HFFc6 (cell line): ENCODE measurements around the gene CCDC158. TPM values are rescaled to one million over a fixed set of nuclear protein-coding genes. Genes with fewer than 3 reads are reported as not detected.
"Not testable (repeated sequence)": the region's sequence is repeated elsewhere in the genome, so short reads cannot be mapped to it uniquely, and the experiment has no call there.

Experiments
- DNase-seq: peaks from one replicate; pipeline ENCODE4 v3.0.0-alpha.2; 2018
- H3K27ac Mint-ChIP-seq: 2 replicates; pipeline ENCODE4 v1.8.0; 2020; ENCODE audit warnings: mild to moderate bottlenecking, mixed read lengths
- H3K27me3 Mint-ChIP-seq: 2 replicates; pipeline ENCODE4 v1.8.0; 2021; ENCODE audit warnings: mild to moderate bottlenecking, moderate library complexity, mixed read lengths; ENCODE audit not compliant: insufficient read depth
- H3K36me3 Mint-ChIP-seq: 2 replicates; pipeline ENCODE4 v1.8.0; 2021; ENCODE audit warnings: low read depth, mixed read lengths
- H3K4me1 Mint-ChIP-seq: 2 replicates; pipeline ENCODE4 v1.8.0; 2020; ENCODE audit warnings: low read depth, mixed read lengths
- H3K4me3 Mint-ChIP-seq: 2 replicates; pipeline ENCODE4 v1.8.0; 2020; ENCODE audit warnings: mild to moderate bottlenecking, moderate library complexity, mixed read lengths
- H3K9me3 Mint-ChIP-seq: 2 replicates; pipeline ENCODE4 v1.8.0; 2020; ENCODE audit warnings: mild to moderate bottlenecking, mixed read lengths
- total RNA-seq, 6 experiments: library from RNA; stranded (reverse); fragmentation: NEBNext Ultra II Directional; extraction: Animal tissue kit (Norgen Biotek cat#: 25700); gene quantifications; 2 replicates in 1 of 6; 3 replicates in 5 of 6; pipeline ENCODE4 v1.2.3, GENCODE V29; 2021
- TF ChIP-seq, protein P1 (sequence below): fragments of 200-600 bp; sonication (generic); IDR thresholded peaks from 2 replicates; pipeline ENCODE4 v1.5.0; 2021; ENCODE audit warnings: antibody characterized with exemption, mild to moderate bottlenecking

CCDC158 gene
- total RNA-seq, 6 experiments from 2014 or later = 0.05 TPM; not detected in 5

DNA sequence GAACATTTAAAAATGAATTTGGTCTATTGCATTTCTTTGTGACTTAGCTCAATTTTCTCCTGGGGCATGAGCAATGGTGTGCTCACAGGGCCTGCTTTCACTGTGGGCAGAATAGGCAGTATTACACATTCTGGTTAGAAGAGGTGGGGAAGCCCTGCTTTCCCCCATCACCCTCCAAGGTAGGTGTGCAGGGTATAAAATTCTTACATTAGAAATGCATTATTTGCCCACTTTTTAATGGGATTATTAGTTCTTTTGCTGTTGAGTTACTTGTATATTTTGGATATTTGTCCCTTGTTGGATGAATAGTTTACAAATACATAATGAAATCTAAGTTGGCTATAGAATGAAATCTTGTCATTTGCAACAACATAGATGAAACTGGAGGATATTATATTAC lies 122.7 kb downstream of the CCDC158 start:
- peaks cover 29% of the 10 kb centered on the region for H3K4me1 Mint-ChIP-seq
- H3K27ac Mint-ChIP-seq = no peak overlapping the region
- no peak overlapping the region for H3K4me3 Mint-ChIP-seq
- H3K27me3 Mint-ChIP-seq = peaks cover 9% of the 10 kb centered on the region; the same call in 1 of the 2 replicates
- TF ChIP-seq, protein P1, sequence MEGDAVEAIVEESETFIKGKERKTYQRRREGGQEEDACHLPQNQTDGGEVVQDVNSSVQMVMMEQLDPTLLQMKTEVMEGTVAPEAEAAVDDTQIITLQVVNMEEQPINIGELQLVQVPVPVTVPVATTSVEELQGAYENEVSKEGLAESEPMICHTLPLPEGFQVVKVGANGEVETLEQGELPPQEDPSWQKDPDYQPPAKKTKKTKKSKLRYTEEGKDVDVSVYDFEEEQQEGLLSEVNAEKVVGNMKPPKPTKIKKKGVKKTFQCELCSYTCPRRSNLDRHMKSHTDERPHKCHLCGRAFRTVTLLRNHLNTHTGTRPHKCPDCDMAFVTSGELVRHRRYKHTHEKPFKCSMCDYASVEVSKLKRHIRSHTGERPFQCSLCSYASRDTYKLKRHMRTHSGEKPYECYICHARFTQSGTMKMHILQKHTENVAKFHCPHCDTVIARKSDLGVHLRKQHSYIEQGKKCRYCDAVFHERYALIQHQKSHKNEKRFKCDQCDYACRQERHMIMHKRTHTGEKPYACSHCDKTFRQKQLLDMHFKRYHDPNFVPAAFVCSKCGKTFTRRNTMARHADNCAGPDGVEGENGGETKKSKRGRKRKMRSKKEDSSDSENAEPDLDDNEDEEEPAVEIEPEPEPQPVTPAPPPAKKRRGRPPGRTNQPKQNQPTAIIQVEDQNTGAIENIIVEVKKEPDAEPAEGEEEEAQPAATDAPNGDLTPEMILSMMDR = no peak
- H3K9me3 Mint-ChIP-seq = peaks cover 30% of the 10 kb centered on the region
- no peak for DNase-seq
- H3K36me3 Mint-ChIP-seq = peaks cover 15% of the 10 kb centered on the region

DNA sequence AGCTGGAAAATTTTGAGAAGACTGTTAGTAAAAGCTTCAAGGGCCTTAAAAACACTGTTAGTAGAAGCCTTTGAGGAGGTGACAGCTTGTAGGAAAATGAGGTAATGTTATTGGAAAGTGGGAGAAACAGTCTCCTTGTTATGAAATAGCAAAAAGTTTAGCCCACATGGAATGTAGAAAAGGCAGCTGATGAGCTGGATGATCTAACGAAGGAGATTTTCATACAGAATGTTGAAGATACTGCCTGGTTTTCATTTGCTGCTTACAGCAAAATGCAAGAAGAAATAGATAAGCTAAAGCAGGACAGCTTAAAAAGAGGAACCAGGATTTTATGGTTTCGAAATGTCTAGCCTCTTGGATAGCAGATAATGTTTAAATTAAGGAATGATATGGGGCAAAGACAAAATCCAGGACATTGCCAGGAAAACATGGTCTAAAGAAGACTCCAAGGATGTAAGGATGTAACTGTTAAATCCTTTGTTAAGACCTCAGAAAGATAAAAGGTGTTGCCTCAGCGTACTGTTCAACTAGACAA lies 124.6 kb downstream of the CCDC158 start:
- Mint-ChIP-seq H3K9me3 (peaks cover 30% of the 10 kb centered on the region), H3K36me3 (peaks cover 15% of the 10 kb centered on the region), H3K4me3 (no peak overlapping the region), H3K27me3 (peaks cover 17% of the 10 kb centered on the region), H3K4me1 (peaks cover 10% of the 10 kb centered on the region), H3K27ac (no peak overlapping the region)
- no peak for DNase-seq
- TF ChIP-seq, protein P1 = no peak

DNA sequence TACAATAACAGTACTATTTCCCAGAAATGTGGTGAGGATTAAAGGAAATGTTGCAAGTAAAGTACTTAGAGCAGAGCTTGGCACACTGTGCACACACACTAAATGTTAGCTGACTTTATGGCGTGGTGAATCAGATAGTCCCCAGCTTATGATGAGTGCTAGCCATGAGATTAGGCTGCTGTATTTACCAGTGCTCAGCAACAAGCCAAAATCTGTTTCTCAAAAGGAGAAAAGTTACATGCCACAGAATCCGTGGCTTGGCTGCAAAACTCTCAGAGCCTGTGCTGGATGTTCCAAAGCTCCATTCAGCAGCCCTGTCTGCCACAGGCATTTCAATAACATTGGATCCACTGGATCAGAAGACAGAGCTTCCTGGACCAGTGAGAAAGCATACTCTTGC lies 127.2 kb downstream of the CCDC158 start:
- peaks cover 30% of the 10 kb centered on the region for H3K27me3 Mint-ChIP-seq
- DNase-seq = no peak
- H3K4me1 Mint-ChIP-seq = no peaks in the 10 kb centered on the region
- peaks cover 15% of the 10 kb centered on the region for H3K36me3 Mint-ChIP-seq
- no peak overlapping the region for H3K27ac Mint-ChIP-seq
- TF ChIP-seq, protein P1 = no peak
- peaks cover 29% of the 10 kb centered on the region for H3K9me3 Mint-ChIP-seq
- H3K4me3 Mint-ChIP-seq = no peak overlapping the region

DNA sequence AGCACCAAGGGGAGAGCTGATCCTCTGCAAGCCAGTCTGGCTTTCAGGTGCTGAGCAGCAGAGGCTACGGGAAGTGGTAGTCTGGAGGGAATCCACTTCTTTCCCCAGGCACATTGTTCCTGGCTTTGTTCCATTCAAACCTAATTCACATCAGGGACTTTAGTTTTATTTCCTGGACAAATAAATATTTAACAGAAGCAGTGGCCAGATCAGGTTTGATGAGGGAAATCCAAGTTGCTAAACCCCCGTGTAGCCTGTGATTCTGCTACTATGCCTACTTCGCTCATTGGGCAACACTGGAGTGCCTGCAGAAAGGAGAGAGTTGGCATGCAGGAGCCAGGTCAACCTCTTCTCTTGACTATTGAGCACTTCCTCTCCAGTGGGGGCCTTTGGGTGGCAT lies 128.2 kb downstream of the CCDC158 start:
- H3K4me1 Mint-ChIP-seq = no peaks in the 10 kb centered on the region
- no peak for DNase-seq
- no peak overlapping the region for H3K27ac Mint-ChIP-seq
- peaks cover 9% of the 10 kb centered on the region for H3K36me3 Mint-ChIP-seq
- H3K27me3 Mint-ChIP-seq = peaks cover 31% of the 10 kb centered on the region
- TF ChIP-seq, protein P1 = no peak
- H3K4me3 Mint-ChIP-seq = no peak overlapping the region
- H3K9me3 Mint-ChIP-seq = peaks cover 19% of the 10 kb centered on the region

DNA sequence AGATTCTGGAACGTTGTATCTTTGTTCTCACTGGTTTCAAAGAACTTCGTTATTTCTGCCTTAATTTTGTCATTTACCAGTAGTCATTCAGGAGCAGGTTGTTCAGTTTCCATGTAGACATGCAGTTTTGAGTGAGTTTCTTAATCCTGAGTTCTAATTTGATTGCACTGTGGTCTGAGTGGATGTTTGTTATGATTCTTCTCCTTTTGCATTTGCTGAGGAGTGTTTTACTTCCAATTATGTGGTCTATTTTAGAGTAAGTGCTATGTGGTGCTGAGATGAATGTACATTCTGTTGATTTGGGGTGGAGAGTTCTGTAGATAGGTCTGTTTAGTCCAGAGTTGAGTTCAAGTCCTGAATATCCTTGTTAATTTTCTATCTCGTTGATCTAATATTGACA lies 133.1 kb downstream of the CCDC158 start:
- H3K27ac Mint-ChIP-seq, H3K4me1 Mint-ChIP-seq, H3K36me3 Mint-ChIP-seq, DNase-seq, H3K4me3 Mint-ChIP-seq: not testable (repeated sequence)
- H3K27me3 Mint-ChIP-seq = peaks cover 31% of the 10 kb centered on the region
- peaks cover 14% of the 10 kb centered on the region for H3K9me3 Mint-ChIP-seq

DNA sequence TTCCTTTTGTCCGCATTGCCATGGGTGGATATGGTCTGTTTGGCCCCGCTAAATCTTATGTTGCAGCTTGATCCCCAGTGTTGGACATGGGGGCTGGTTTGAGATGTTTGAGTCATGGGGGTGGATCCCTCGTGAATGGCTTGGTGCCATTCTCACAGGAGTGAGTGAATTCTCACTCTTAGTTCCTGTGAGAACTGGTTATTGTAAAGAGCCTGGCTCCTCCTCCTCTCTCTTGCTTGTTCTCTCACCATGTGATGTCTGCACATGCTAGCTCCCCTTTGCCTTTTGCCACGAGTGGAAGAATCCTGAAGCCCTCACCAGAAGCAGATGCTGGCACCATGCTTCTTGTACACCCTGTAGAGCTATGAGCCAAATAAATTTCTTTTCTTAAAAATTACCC lies 137.0 kb downstream of the CCDC158 start:
- Mint-ChIP-seq H3K36me3 (no peaks in the 10 kb centered on the region), H3K27me3 (peaks cover 17% of the 10 kb centered on the region), H3K4me3 (no peak overlapping the region), H3K4me1 (no peaks in the 10 kb centered on the region), H3K9me3 (peaks cover 14% of the 10 kb centered on the region), H3K27ac (no peak overlapping the region)
- DNase-seq = no peak
- TF ChIP-seq, protein P1 = no peak
